NCI-H2107 treated with DMSO at 0.1 percent for 48 hours (cell line): ENCODE results near the gene TBC1D2B.

Source experiments
- DNase-seq: peaks from one replicate; lab custom pipeline; 2025; ENCODE audit not compliant: unreplicated experiment; lab: John Stamatoyannopoulos, UW

TBC1D2B gene

DNA sequence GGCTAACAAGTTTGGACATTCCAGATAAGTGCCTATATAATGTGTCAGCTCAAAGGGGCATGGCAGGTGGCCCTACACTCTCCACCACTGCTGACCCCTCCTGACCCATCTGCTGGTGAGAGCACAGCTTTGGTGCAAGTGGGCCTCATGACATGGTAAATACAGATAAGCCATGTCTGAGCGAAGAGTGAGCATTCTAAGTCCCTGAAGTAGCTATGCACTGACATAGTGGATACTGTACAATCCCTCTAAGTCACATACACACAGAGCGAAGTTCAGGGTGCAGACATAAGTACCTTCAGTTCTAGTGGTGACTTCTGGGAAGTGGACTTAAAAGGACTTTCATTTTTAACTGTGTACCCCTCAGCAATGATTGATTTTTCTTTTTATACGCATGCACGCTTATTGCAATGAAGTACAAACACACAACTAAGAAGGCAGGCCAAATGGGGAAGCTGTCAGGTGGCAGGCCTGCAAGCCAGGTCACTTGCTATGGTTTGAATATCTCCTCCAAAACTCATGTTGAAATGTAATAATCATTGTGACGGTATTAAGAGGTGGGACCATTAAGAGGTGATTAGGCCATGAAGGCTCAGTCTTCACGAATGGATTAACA is 41.5 kb downstream of the TBC1D2B start:
- no peak for DNase-seq

DNA sequence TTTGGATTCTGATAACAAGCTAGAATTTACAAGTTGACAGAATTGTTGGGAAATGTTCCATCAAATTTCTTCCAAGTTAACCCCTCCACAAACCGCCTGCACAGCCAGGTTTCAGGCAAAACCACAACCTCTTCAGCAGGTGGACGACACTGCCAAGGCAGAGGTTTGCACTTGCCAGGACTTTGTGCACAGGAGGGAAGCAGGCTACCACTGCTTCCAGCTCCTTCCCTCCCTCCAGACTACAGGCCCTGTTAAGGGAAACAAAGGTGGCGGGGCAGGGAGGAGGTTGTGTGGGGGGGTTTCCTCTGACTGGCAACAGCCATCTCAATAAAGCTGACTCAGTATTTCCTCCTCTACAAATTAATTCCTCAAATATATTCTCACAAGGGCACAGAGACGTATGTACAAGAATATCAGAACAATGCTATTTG is 42.2 kb downstream of the TBC1D2B start:
- DNase-seq: no peak

DNA sequence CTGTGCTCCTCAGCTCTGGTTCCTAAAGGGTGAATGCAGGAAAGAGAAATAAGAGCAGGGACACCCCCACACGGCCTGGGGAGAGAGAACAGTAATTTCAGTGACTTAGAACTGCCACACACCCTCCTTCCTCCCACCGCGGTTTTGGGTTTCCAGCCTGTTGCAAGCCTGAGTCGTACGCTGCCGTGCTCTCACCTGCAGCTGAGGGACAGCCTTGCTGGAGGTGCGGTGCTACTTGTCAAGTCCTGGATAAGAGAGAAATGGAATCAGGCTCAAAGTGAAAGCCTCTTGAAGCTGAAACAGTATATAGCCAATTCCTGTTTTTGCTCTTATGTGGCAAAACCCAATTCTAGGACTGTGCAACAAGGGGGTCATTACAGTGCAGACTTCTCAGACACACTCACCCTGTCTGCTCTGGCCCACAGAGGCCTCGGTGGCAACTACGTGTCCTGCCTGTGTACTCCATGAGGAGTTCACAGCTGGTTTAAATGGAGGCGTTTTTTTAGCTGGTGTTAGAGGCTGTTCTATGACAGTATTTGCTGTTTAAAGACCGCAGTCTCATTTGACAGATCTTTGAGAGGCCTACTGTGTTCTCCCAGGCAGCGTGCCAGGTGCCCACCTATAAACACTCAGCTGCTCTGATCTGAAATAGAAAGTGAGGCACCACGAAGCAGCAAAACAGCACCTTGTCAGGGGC is 42.9 kb downstream of the TBC1D2B start:
- DNase-seq: peak; percentile 67

GRCh38 chr15:78033864-78034263 is 43.6 kb downstream of the TBC1D2B start:
- DNase-seq: no peak

GRCh38 chr15:78032671-78033070 is 44.8 kb downstream of the TBC1D2B start:
- no peak for DNase-seq

DNA sequence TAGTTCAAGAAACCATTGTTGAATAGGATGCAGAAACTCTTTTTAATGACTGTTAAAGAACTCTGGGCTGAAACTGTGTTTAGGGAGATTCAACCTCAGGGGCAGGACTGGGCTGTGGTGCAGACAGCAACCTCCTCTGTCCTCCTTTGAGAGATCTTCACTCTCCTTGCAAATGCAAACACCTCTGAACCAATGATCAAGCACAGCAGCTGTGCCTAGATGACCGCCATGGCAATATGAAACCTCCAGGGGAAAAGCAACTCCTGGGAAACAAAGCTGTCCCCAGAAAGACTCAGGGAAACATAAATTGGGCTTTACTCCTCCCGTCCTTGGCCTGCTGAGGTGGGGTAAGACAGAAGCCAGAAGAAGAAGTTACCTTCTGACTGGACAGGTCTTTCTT is 52.6 kb downstream of the TBC1D2B start:
- DNase-seq: peak; percentile 8

DNA sequence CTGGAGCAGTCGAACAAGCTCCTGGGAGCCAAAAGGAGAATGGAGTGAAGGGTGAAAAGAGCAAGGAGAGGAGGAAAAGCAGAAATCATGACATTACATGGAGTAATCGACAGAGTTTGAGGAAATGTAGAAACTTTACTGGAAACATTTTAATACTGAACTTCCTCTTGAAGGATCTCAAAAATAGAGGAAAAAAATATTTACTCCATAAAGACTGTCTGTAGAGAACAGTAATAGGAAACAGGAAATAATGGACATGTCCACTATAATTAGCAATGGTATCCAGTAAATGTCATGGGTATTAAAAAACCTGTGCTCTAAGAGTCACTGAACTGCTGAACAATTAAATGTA is 53.0 kb downstream of the TBC1D2B start:
- no peak for DNase-seq

DNA sequence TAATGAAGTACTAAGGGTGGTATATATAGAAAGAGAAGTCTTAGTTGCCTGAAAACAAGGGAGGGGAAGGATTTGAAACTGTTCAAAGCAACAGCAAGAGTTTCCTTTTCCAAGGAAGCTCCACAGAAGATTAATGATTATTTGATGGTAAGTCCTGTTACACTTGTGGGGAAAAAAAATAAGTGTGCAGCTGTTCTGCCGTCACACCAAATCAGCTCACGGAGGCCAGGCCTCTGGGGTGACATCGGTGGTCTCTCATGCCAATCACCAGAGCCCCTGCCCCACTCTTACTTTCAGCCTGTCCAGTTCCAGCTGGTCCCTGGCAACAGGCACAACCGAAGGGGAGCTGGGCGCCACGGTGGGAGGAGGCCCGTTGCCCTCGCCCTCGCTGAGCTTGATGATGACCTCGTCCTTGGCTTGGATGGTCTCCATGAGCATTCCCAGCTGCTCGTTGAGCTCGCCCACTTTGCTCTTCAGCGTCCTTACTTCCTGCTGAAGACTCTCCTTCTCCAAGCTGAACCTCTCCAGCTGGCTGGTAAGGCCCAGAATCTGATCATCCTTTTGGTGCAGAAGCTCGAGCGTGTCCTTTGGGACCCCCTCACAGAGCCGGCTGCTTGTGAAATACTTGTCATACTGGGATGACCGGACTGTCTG is 53.5 kb downstream of the TBC1D2B start:
- no peak for DNase-seq

GRCh38 chr15:78023081-78023665 is 54.3 kb downstream of the TBC1D2B start:
- DNase-seq: no peak

DNA sequence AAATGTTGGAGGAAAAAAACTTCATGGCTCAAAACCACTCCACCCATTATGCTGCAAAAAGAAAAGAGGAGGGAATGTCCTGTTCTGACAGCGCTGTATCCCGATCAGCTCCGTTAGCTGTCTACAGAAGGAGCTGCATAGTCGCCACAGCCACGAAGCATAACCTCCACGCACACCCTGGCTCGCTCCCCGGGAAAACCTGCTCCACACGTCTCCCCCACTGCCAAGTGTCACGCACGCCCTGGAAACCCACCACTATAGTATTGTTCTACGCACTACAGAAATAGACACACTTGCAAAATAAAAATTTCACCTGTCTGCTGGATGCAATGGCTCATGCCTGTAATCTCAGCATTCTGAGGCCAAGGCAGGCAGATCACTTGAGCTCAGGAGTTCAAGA is 55.8 kb downstream of the TBC1D2B start:
- no peak for DNase-seq

DNA sequence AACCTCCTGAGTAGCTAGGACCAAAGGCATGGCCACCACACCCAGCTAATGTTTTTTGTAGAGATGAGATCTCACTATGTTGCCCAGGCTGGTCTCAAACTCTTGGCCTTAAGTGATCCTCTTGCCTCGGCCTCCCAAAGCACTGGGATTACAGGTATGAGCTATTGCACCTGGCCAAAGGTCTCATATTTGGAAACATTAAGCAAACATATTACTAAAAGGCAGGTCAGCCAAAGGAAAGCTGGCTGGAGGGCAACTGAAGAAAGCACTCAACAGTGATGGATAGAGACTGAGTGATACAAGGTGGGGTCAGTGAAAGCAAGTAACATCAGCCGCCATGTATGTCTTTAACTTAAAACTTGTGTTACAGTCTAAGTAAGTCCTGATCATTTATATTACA is 57.5 kb downstream of the TBC1D2B start:
- DNase-seq: no peak

- no peak for DNase-seq
Measured at GRCh38 chr15:78018946-78019644, 58.4 kb downstream of the TBC1D2B start.

DNA sequence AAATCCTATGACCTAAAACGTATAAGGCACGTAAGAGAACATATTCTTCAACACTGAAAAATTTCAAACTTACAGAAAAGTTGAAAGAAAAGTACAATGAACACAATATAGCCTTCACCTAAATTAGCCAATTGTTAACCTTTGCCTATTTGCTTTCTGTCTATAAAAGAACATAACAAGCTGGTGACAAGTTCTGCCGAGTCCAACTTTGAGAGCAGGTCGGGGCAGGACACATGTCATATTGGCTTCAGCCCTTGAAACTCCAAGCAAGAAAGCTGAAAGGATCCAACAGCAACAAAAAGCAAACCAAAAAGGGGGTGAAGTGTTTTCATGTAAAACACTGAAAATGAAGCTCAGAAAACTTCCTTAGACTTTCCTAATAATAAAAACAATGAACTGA is 59.1 kb downstream of the TBC1D2B start:
- no peak for DNase-seq

GRCh38 chr15:78016860-78017259 is 60.7 kb downstream of the TBC1D2B start:
- DNase-seq: no peak

DNA sequence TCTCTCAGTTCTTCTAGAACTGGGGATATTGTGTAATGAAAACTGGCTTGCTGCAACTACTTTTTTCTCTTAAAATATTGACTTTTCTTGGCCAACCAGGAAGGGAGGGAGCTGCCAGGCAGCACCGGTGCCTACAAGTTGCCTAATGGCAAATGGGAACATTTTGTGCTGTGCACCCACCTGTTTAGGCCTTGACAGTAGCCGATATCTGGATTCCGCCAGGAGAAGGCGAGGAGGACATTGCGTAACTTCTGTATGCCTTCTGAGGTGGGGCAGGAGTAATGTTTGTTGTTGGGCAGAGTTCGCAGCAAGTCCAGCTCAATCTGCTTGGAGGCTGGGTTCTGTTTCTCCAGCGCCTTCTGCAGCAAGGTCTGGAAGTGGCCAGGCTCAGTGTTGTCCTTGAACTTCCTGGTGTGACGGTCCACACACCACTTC is 64.9 kb downstream of the TBC1D2B start:
- no peak for DNase-seq

DNA sequence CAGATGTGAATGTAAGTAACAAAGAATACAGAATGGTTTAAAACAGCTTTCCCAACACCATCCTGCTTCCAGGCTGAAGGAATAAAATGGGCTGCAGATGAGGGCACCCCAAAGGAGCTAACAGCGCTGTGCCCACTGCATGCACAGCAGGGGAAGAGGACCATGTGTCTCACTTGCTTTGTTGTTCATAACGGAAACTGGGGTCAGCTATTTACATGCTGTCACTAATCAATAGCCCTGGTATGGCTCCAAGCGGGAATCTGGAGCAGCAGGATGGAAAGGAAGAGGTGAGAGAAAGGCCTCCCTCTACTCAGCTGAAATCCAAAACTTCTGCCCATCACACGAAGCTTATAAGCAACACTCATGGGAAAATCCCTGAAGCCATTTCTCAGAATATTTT is 67.4 kb downstream of the TBC1D2B start:
- DNase-seq: no peak

GRCh38 chr15:78007964-78008886 is 69.3 kb downstream of the TBC1D2B start:
- no peak for DNase-seq

- DNase-seq: no peak
Measured at GRCh38 chr15:78007211-78007931, 70.1 kb downstream of the TBC1D2B start.

DNA sequence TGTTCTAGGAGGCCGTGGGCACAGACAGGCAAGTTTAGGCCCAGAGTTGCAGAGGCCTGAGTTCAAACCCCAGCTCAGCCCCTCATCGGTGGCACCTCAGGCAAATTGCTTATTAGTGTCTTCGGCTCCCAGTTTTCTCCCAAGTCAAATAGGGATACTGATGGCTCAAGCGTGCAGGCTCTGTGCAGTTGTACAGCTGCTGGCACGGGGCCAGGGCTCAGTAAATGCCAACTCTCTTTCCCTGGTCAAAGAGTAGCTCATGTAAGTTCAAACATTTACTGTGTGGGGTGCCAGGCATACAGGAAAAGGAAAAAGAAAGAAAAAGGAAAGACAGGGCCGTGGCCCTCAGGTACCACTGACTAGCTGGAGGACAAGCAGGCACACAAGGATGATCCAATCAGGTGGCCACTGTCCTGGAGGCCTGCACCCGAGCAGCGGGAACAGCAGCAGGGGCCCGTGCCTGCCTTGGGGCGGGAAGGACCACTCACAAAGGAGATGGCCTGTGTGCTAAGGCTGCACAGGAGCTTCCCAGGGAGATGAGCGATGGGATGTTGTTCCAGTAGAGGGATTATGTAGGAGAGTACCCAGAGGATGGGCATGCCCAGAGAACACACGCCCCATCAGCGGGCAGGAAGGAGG is 70.8 kb downstream of the TBC1D2B start:
- DNase-seq: no peak
